Cardiac fibroblast (primary cell): Measurements from ENCODE around the gene GNAS-AS1.

Source experiments
- DNase-seq, 2 donors: peaks; one replicate each; pipeline versions ENCODE4 v3.0.0 to v3.0.0-alpha.2; 2010; ENCODE audit warnings: low read depth in 2 of 2
- H3K4me3 ChIP-seq, 2 donors: replicated peaks in 1 of 2; 1 replicate in 1 of 2; 2 replicates in 1 of 2; pipeline ENCODE4 v1.5.1; 2011; ENCODE audit warnings: low read depth in 2 of 2, low read length in 2 of 2, mild to moderate bottlenecking in 2 of 2, moderate library complexity in 1 of 2
- TF ChIP-seq, protein P1 (sequence below): IDR thresholded peaks from one replicate; pipeline ENCODE4 v1.5.1; 2011; ENCODE audit warnings: low read depth, mild to moderate bottlenecking, low read length, inconsistent platforms

GNAS-AS1 gene

DNA sequence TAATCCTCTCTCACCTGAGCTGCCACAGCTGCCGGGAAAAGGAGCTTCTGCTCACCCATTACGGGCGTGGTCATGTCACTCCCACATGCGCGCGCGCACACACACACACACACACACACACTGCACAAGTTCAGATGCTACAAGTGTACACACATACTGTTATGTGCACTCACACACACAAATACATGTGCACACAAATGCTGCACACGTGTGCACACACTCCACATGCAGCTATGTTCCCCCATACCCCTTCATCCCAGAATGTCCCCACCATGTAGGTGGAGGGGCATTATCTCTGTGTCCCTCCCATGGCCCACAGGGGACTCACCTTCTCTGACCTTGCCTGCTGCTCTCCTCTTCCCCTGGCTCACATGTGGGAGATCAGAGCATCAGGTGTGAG lies 37.3 kb downstream of the GNAS-AS1 start:
- TF ChIP-seq, protein P1, sequence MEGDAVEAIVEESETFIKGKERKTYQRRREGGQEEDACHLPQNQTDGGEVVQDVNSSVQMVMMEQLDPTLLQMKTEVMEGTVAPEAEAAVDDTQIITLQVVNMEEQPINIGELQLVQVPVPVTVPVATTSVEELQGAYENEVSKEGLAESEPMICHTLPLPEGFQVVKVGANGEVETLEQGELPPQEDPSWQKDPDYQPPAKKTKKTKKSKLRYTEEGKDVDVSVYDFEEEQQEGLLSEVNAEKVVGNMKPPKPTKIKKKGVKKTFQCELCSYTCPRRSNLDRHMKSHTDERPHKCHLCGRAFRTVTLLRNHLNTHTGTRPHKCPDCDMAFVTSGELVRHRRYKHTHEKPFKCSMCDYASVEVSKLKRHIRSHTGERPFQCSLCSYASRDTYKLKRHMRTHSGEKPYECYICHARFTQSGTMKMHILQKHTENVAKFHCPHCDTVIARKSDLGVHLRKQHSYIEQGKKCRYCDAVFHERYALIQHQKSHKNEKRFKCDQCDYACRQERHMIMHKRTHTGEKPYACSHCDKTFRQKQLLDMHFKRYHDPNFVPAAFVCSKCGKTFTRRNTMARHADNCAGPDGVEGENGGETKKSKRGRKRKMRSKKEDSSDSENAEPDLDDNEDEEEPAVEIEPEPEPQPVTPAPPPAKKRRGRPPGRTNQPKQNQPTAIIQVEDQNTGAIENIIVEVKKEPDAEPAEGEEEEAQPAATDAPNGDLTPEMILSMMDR = no peak
- H3K4me3 ChIP-seq = no peak overlapping the region
- no peak for DNase-seq

DNA sequence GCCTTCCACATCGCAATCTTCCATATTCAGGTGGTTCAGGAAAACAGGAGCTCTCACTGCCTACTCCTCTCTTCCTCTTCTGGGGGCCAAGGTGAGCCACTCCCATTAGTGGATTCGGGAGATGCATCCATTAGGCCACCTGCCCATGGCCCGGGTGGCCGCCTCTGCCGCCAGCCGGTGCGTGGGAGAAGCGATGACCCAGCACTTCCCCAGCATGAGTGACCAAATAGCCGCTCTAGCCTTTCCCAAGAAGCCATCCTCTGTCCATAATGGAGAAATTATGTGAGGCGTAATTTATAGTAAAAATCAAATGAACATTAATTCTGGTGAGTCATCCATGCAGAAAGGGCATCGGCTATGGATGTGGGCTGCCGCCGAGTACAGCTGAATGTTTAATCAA lies 39.4 kb downstream of the GNAS-AS1 start:
- DNase-seq = no peak
- no peak overlapping the region for H3K4me3 ChIP-seq
- TF ChIP-seq, protein P1 = no peak

DNA sequence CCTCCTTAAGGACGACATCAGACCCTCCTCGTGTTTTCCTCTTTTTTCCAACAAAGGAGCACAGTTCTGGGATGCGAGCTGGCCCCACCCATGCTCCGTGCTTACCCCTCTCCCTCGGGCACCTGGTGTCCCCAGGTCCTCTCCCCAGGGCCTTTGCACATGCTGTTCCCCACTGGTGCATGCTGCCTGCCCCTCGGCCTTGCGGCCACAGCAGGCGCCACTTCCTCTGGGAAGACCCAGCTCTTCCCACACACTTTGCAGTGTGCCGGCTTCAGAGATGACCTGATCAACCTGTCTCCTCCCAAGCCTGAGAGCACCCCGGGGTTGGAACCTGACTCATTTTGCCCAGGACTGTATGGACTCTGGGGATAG lies 39.8 kb downstream of the GNAS-AS1 start:
- H3K4me3 ChIP-seq = no peak overlapping the region
- no peak for DNase-seq
- TF ChIP-seq, protein P1 = no peak

DNA sequence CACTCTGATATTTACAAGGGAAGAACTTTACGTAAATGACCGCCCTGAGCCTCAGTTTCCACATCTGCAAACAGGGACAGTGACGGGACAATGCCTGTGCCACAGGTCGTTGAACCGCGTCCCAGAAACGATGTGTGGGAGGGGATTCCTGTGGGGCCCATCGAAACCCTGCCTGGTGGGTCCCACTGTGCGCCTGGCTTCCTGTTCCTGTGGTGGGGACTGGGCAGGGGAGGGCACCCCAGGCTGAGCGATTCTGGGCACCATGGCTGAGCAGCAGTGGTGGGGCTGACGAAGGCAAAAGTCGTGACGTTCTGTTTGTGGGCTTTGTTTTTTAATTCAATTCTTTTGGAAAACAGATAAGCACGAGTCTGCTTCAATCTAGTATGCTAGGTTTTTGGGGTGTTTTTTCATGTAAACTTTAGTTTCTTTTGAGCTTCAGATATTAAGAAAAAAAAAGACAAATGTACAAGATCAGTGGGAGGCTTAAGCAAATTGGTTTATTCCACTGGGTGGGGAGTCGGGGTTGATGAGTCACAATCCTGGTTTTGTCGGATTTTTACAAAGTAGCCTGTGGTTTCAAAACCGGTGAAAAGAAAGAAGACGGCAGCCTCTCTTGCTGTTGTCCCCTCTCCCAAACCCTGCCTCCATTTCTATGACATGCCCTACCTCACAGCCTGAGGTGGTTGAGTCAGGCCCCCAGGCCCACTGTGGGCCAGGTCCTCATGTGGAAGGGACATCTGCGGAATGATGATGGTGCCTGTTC lies 40.4 kb downstream of the GNAS-AS1 start:
- H3K4me3 ChIP-seq = no peak overlapping the region
- TF ChIP-seq, protein P1 = no peak
- DNase-seq = no peak

DNA sequence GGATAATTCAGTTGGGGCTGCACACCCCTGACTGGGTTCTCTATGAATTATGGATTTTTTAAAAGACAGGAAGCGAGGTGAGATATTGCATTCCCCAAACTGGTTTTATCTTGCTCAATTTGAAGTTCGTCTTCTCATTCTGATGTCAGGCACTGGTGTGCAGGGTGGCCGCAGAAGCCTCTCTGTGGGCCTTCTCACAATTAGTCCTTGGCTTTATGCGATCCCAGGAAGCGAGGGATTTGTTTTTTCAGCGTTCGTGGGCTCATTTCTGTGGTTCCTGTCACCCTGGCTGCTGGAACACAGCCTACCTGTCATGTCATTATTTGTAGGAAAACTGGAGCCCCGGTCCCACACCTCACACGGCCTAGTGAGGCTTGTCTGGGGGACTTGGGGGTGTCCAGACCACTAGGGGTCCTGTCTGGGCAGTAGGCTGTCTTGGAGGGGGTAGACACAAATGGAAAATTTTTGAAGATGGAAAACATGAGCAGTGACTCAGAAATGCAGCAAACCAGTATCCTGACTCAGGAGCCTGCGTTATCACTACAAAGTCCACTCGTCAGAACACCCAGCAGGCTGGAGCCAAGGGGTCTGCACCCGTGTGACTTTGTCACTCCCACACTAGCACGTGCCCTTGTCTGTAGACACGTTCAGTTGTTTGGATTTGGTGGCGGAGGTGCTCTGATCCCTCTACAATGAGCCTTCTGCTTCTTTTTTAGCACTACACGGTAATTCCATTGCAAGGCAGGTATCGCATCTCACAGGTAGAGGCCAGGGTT lies 42.2 kb downstream of the GNAS-AS1 start:
- TF ChIP-seq, protein P1 = no peak

DNA sequence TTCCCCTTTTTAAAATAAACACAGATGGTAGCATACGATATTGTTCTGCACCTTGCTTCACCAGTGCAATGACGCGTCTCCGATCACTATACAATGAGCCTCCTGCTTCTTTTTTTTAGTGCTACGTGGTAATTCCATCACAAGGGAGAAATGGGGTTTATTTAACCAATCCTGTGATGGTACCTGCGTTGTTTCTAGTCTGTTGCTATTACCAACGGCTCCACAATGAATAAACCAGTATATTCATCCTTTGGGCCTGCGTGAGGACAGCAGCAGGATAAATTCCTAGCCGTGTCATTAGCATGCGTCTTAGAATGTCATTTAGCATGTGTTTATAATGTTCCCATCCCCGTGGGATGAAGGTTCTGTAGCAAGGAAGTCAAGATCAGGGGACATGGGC lies 42.9 kb downstream of the GNAS-AS1 start:
- H3K4me3 ChIP-seq = no peak overlapping the region
- DNase-seq = no peak
- TF ChIP-seq, protein P1 = no peak

More for the DNA sequence above, 42.2 kb downstream of the GNAS-AS1 start:
- H3K4me3 ChIP-seq = no peak overlapping the region
- DNase-seq = no peak
